ENCODE measurements around the gene FOLR2. TPM values are rescaled to one million over a fixed set of nuclear protein-coding genes. Genes with fewer than 3 reads are reported as not detected.

Gene FOLR2
- polyA plus RNA-seq, 1 of the 3 experiments (the other 2 are of a cell fraction) = not detected

- no peak for TF ChIP-seq CTCF (IDR thresholded peaks at IDR 0.05)
- TF ChIP-seq RAD21 (IDR thresholded peaks at IDR 0.05; ENCODE audit: low read length) = no peak
- no peak for TF ChIP-seq RFX5 (IDR thresholded peaks at IDR 0.05; ENCODE audit: low read length)
- no peak for TF ChIP-seq REST (IDR thresholded peaks at IDR 0.05; ENCODE audit: low read depth, low read length)
- TF ChIP-seq GABPA (IDR thresholded peaks at IDR 0.05; ENCODE audit: low read depth) = no peak
- TF ChIP-seq TAF1 (IDR thresholded peaks at IDR 0.05; ENCODE audit: borderline replicate concordance, low read depth, low read length) = no peak
Observed at GRCh38 chr11:72260574-72260973, 44.0 kb downstream of the FOLR2 start (continued).

GRCh38 chr11:72263361-72263760, 46.8 kb downstream of the FOLR2 start:
- H3F3A ChIP-seq (replicated peaks; ENCODE audit: insufficient read depth) = peaks cover 7% of the 10 kb centered on the region
- H3K4me3 ChIP-seq (ENCODE audit: low read depth in 2 of 2, low read length in 1 of 2) = no peak overlapping the region
- no peaks in the 10 kb centered on the region for H3K36me3 ChIP-seq (replicated peaks in 1 of 2; ENCODE audit: control insufficient read depth in 1 of 2, insufficient read depth in 2 of 2, low read length in 1 of 2)
- no peaks in the 10 kb centered on the region for H3K27me3 ChIP-seq (ENCODE audit: insufficient read depth)
- ChIA-PET POLR2A (no interaction called here), CTCF (no interaction called here)
- WGBS (ENCODE audit: low lambda C conversion rate) = 55% methylated on average over 4 of the region's 4 CpGs
- no peaks in the 10 kb centered on the region for H3K79me2 ChIP-seq (ENCODE audit: insufficient read depth)
- no peaks in the 10 kb centered on the region for H4K20me1 ChIP-seq (ENCODE audit: insufficient read depth)
- no peak overlapping the region for H3K4me2 ChIP-seq
- no peak overlapping the region for H3K9ac ChIP-seq
- H2AFZ ChIP-seq (ENCODE audit: low read depth) = no peak overlapping the region
- no peaks in the 10 kb centered on the region for H3K9me2 ChIP-seq
- H3K4me1 ChIP-seq (ENCODE audit: control insufficient read depth in 1 of 2, insufficient read depth in 2 of 2, low read depth in 1 of 2, low read length in 1 of 2) = no peaks in the 10 kb centered on the region; a peak in 2 of 4 replicates
- H3K9me3 ChIP-seq = no peaks in the 10 kb centered on the region
- DNase-seq = no peak
- H3K27ac ChIP-seq (ENCODE audit: low read depth in 2 of 2, low read length in 1 of 2) = no peak overlapping the region
- TF ChIP-seq PBX3 (IDR thresholded peaks at IDR 0.05) = no peak
- no peak for TF ChIP-seq TCF12 (IDR thresholded peaks at IDR 0.05)
- no peak for TF ChIP-seq GABPA (IDR thresholded peaks at IDR 0.05; ENCODE audit: low read depth)
- no peak for TF ChIP-seq RXRA (IDR thresholded peaks at IDR 0.05; ENCODE audit: borderline replicate concordance, low read depth)
- no peak for TF ChIP-seq MEF2A (IDR thresholded peaks at IDR 0.05; ENCODE audit: borderline replicate concordance, low read depth)
- TF ChIP-seq RCOR1 (IDR thresholded peaks at IDR 0.05; ENCODE audit: low read length) = no peak
- TF ChIP-seq NFIC (IDR thresholded peaks at IDR 0.05; ENCODE audit: borderline replicate concordance) = no peak
- TF ChIP-seq EZH2phosphoT487 (IDR thresholded peaks at IDR 0.05; ENCODE audit: borderline replicate concordance, low read depth) = no peak
- no peak for TF ChIP-seq NRF1 (IDR thresholded peaks at IDR 0.05; ENCODE audit: low read depth, low read length)
- no peak for TF ChIP-seq CHD2 (IDR thresholded peaks at IDR 0.05; ENCODE audit: low read length, partially characterized antibody)
- TF ChIP-seq IRF3 (IDR thresholded peaks at IDR 0.05; ENCODE audit: low read depth, low read length) = no peak
- no peak for TF ChIP-seq USF1 (IDR thresholded peaks at IDR 0.05; ENCODE audit: borderline replicate concordance, low read depth)
- TF ChIP-seq ELF1 (IDR thresholded peaks at IDR 0.05) = no peak
- TF ChIP-seq YY1 (IDR thresholded peaks at IDR 0.05; ENCODE audit: low read depth) = no peak
- TF ChIP-seq GATA2 (CRISPR knock-in tag; IDR thresholded peaks at IDR 0.05) = no peak
- TF ChIP-seq CTCF (IDR thresholded peaks at IDR 0.05) = no peak

Data from SK-N-SH (cell line).